Hippocampal formation (tissue), 2 donors: ENCODE measurements around the gene RASA3.
"Not testable (repeated sequence)": the region's sequence is repeated elsewhere in the genome, so short reads cannot be mapped to it uniquely, and the experiment has no call there.

Experiments used
- DNase-seq, 2 donors: peaks; one replicate each; lab custom pipeline; 2025; lab: John Stamatoyannopoulos, UW

Gene RASA3

GRCh38 chr13:114020750-114021463 lies 111.5 kb downstream of the RASA3 start:
- DNase-seq = no peak

GRCh38 chr13:114020134-114020533 lies 112.3 kb downstream of the RASA3 start:
- not testable (repeated sequence) for DNase-seq

GRCh38 chr13:114019367-114019766 lies 113.1 kb downstream of the RASA3 start:
- no peak for DNase-seq

- DNase-seq = no peak
Measured at GRCh38 chr13:114018461-114019055, 113.9 kb downstream of the RASA3 start.

GRCh38 chr13:114017966-114018365 lies 114.5 kb downstream of the RASA3 start:
- no peak for DNase-seq

GRCh38 chr13:114017028-114017630 lies 115.3 kb downstream of the RASA3 start:
- DNase-seq = no peak

GRCh38 chr13:114016321-114017027 lies 115.9 kb downstream of the RASA3 start:
- no peak for DNase-seq

GRCh38 chr13:114015969-114016295 lies 116.5 kb downstream of the RASA3 start:
- no peak for DNase-seq

GRCh38 chr13:114015111-114015968 lies 117.1 kb downstream of the RASA3 start:
- no peak for DNase-seq

- no peak for DNase-seq
Measured at GRCh38 chr13:114013952-114014629, 118.3 kb downstream of the RASA3 start.

GRCh38 chr13:114013336-114013735 lies 119.1 kb downstream of the RASA3 start:
- no peak for DNase-seq

- no peak for DNase-seq
Measured at GRCh38 chr13:114012921-114013320, 119.5 kb downstream of the RASA3 start.

GRCh38 chr13:114012141-114012540 lies 120.3 kb downstream of the RASA3 start:
- DNase-seq = no peak

- DNase-seq = no peak
Measured at GRCh38 chr13:114011226-114011625, 121.2 kb downstream of the RASA3 start.

- no peak for DNase-seq
Measured at GRCh38 chr13:114010401-114011101, 121.9 kb downstream of the RASA3 start.

GRCh38 chr13:114009590-114010400 lies 122.6 kb downstream of the RASA3 start:
- no peak for DNase-seq

- no peak for DNase-seq
Measured at GRCh38 chr13:114008964-114009589, 123.3 kb downstream of the RASA3 start.

- DNase-seq = no peak
Measured at GRCh38 chr13:114007566-114007965, 124.9 kb downstream of the RASA3 start.

GRCh38 chr13:114005206-114005724 lies 127.2 kb downstream of the RASA3 start:
- DNase-seq = no peak
